Psoas muscle (tissue), 8 donors: ENCODE data around the gene PPAT. TPM values are rescaled to one million over a fixed set of nuclear protein-coding genes. Genes with fewer than 3 reads are reported as not detected.

Source experiments
- ATAC-seq, 4 donors: fragments of 200-7000 bp; cut with Tn5 transposase; one replicate each; pipeline ENCODE4 v1.9.1; 2020; ENCODE audit warnings: moderate library complexity in 3 of 4, mild to moderate bottlenecking in 2 of 4
- DNase-seq, 2 donors: peaks; one replicate each; pipeline ENCODE4 v3.0.0-alpha.2; 2020
- H3K27ac ChIP-seq: fragments of 200-600 bp; one replicate; pipeline ENCODE4 v1.8.0; 2022
- H3K27me3 ChIP-seq, 3 donors: fragments of 200-600 bp in 1 of 3; one replicate each; pipeline versions ENCODE4 v1.6.1 to v1.8.0; 2013 to 2022; ENCODE audit warnings: low read length in 2 of 3, mild to moderate bottlenecking in 2 of 3, moderate library complexity in 1 of 3; ENCODE audit not compliant: insufficient read depth in 3 of 3
- H3K36me3 ChIP-seq, 2 donors: fragments of 200-600 bp in 1 of 2; one replicate each; pipeline versions ENCODE4 v1.6.1 to v1.8.0; 2013 to 2022; ENCODE audit warnings: low read depth in 1 of 2, mild to moderate bottlenecking in 1 of 2, moderate library complexity in 1 of 2; ENCODE audit not compliant: insufficient read depth in 1 of 2
- H3K4me1 ChIP-seq: fragments of 200-600 bp; one replicate; pipeline ENCODE4 v1.8.0; 2022
- H3K4me3 ChIP-seq: fragments of 200-600 bp; one replicate; pipeline ENCODE4 v1.8.0; 2022; ENCODE audit warnings: mild to moderate bottlenecking
- H3K9me3 ChIP-seq: fragments of 200-600 bp; one replicate; pipeline ENCODE4 v1.8.0; 2022
- CTCF ChIP-seq: fragments of 200-600 bp; IDR thresholded peaks from one replicate; pipeline ENCODE4 v1.8.0; 2022; ENCODE audit warnings: antibody characterized with exemption
- WGBS, 3 donors: extraction: QIAGEN DNeasy Blood & Tissue Kit; methylation state at CpG; one replicate each; pipeline versions ENCODE4 v1.1.6 to v1.1.7; 2013; 5-methylcytosine and 5-hydroxymethylcytosine counted together
- intact Hi-C, 2 donors: fragments of 100-400 bp; cut with DNase I; formaldehyde crosslinking; loops; one replicate each; pipeline versions ENCODE4 v1.11.0 to v1.14.2; 2022
- polyA plus RNA-seq, 3 donors: library from polyadenylated mRNA; stranded (reverse); fragments of 200-250 nt; gene quantifications; one replicate each; pipeline ENCODE4 v1.2.3, GENCODE V29; 2013
- total RNA-seq, 4 donors: library from RNA; stranded (reverse); fragmentation: NEBNext Ultra II Directional in 2 of 4; extraction: Animal tissue kit (Norgen Biotek cat#: 25700) in 2 of 4; gene quantifications; one replicate each; pipeline versions ENCODE4 v1.2.1 to v1.2.4, GENCODE V29; 2021 to 2023
- donor health status: healthy with polysubstance abuse.
- donor health status: DM: no; HTN: no; CAD: no; lungs with moderate emphysema.
- donor health status: Bipolar disorder and iron deficiency.
- donor health status: healthy.
- donor health status: DM: yes; HTN: yes; CAD: no.
- donor health status: DM: no; HTN: no; CAD: no.
- donor health status: DM: no; HTN: no; CAD: no.
- donor health status: DM: yes; HTN: yes; CAD: no.

The PPAT gene
- total and polyA plus RNA-seq, 7 donors = 1.8 to 8.1 (median 5.8) TPM

DNA sequence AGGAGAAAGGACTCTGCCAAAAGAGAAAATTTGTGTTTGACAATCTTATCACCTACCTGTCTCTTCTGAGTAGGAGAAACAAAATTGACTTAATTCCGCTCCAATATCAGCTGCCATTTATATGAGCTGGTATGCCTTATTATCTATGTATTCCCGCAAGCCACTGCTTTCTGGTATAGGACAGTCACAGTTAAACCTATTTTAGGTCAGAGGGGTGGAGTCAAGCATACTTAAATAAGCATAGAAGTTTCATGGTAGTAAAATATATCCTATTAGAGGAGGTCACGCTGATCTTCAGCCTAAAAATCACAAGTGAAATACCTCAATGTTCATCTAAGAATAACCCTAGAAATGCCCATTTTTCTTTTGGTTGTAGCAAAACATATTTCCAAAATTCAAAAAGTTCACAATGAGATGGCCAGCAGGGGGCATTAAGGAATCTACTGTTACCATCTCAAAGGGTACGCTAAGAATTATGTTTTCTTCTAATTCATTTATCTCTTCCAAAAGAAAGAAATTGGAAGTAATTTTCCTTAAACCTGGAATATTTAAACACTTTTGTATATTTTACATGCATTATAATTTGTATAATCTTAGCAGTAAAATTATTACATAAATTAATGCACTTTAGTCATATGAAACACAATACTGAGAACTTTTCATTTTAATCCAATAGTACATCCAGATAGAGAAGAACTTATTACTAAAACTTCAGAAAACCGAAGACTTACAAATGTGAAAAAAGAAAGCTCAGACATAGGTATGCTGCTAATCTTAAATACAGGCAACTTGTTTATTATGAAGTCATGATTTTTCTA, 10.5 kb downstream of the PPAT start:
- Histone ChIP-seq H3K36me3 (no peaks in the 10 kb centered on the region), H3K27me3 (no peaks in the 10 kb centered on the region), H3K27ac (no peak overlapping the region), H3K9me3 (no peaks in the 10 kb centered on the region), H3K4me1 (no peaks in the 10 kb centered on the region), H3K4me3 (no peak overlapping the region)
- intact Hi-C loops = loop anchor here (2.0 to 10.0 kb wide), 3 partner anchors 380 to 412 kb away; no protein-coding TSS in a partner anchor
- peak; percentile 68 for TF ChIP-seq CTCF
- no peak for DNase-seq
- peak in 2 of 4 donors; percentile 53 to 71 for ATAC-seq
- WGBS, 3 donors = 59 to 70% (median 62%) methylated on average over 5 of the region's 5 CpGs

DNA sequence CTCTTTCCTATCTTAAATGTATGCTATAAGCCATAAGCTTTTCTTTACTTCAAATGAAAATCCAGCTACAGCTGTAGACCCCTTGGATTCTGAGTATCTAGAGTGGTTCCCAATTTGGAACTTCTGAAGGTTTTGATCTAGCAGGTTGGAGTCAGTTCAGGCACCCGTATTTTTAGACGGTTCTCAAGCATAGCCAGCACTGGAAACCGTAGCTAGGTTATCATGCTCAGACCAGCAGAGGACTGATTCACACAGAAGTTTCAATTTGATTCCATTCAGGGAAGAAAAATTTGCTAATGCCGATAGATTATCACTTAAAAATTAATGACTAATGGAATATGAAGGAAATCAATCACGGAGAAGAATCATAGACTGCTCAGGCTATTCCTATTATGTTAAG, 11.2 kb downstream of the PPAT start:
- no peak overlapping the region for H3K4me3 ChIP-seq
- no peaks in the 10 kb centered on the region for H3K9me3 ChIP-seq
- no peaks in the 10 kb centered on the region for H3K27me3 ChIP-seq
- no peak overlapping the region for H3K27ac ChIP-seq
- no peak for TF ChIP-seq CTCF
- DNase-seq (no peak), ATAC-seq (peak in 1 of 4 donors; percentile 48)
- H3K36me3 ChIP-seq = no peaks in the 10 kb centered on the region
- intact Hi-C loops = loop anchor here (2.0 to 10.0 kb wide), 3 partner anchors 381 to 413 kb away; no protein-coding TSS in a partner anchor
- no peaks in the 10 kb centered on the region for H3K4me1 ChIP-seq
- 59 to 77% (median 61%) methylated on average over 5 of the region's 5 CpGs for WGBS, 3 donors

GRCh38 chr4:56417396-56417795, 18.0 kb downstream of the PPAT start:
- Histone ChIP-seq H3K9me3 (no peaks in the 10 kb centered on the region), H3K27me3 (no peaks in the 10 kb centered on the region), H3K4me1 (no peaks in the 10 kb centered on the region), H3K4me3 (no peak overlapping the region), H3K36me3 (no peaks in the 10 kb centered on the region), H3K27ac (no peak overlapping the region)
- WGBS, 3 donors = 94 to 98% (median 95%) methylated on average over 3 of the region's 3 CpGs
- intact Hi-C loops = no loop called here
- TF ChIP-seq CTCF = no peak
- ATAC-seq = no peak
- DNase-seq = no peak

GRCh38 chr4:56416349-56416748, 19.1 kb downstream of the PPAT start:
- Histone ChIP-seq H3K9me3 (no peaks in the 10 kb centered on the region), H3K4me1 (no peaks in the 10 kb centered on the region), H3K27me3 (no peaks in the 10 kb centered on the region), H3K27ac (no peak overlapping the region), H3K36me3 (no peaks in the 10 kb centered on the region), H3K4me3 (no peak overlapping the region)
- WGBS, 3 donors = 69 to 81% (median 71%) methylated on average over 3 of the region's 3 CpGs
- intact Hi-C loops = no loop called here
- ATAC-seq = no peak
- DNase-seq = no peak
- no peak for TF ChIP-seq CTCF
